Adrenal gland (tissue), 12 donors: Measurements from ENCODE around the gene PIWIL4. TPM values are rescaled to one million over a fixed set of nuclear protein-coding genes. Genes with fewer than 3 reads are reported as not detected.
"Not testable (repeated sequence)": the region's sequence is repeated elsewhere in the genome, so short reads cannot be mapped to it uniquely, and the experiment has no call there.

Source experiments
- DNase-seq, 7 donors: peaks; one replicate each; pipeline ENCODE4 v3.0.0-alpha.2; 2019 to 2020
- H3K27ac ChIP-seq, 5 donors: fragments of 200-600 bp; sonication (generic) in 4 of 5; 1 replicate in 3 of 5; 2 replicates in 2 of 5; pipeline versions ENCODE4 v1.5.1 to v1.8.0; 2016 to 2020; ENCODE audit warnings: mild to moderate bottlenecking in 1 of 5
- H3K27me3 ChIP-seq: fragments of 200-600 bp; 2 replicates; pipeline ENCODE4 v1.8.0; 2021
- H3K36me3 ChIP-seq, 2 donors: fragments of 200-600 bp; replicated peaks in 1 of 2; 1 replicate in 1 of 2; 2 replicates in 1 of 2; pipeline versions ENCODE4 v1.5.1 to v1.8.0; 2018 to 2022
- H3K4me1 ChIP-seq, 2 donors: fragments of 200-600 bp; replicated peaks in 1 of 2; 1 replicate in 1 of 2; 2 replicates in 1 of 2; pipeline versions ENCODE4 v1.5.1 to v1.8.0; 2018 to 2021
- H3K4me3 ChIP-seq, 4 donors: fragments of 200-600 bp; sonication (generic) in 3 of 4; one replicate each; pipeline ENCODE4 v1.5.1; 2016 to 2018
- H3K9me3 ChIP-seq, 3 donors: fragments of 200-600 bp; sonication (generic) in 1 of 3; replicated peaks in 1 of 3; 1 replicate in 2 of 3; 2 replicates in 1 of 3; pipeline versions ENCODE4 v1.5.1 to v1.8.0; 2016 to 2021
- CTCF ChIP-seq, 6 experiments: fragments of 450-650 bp in 4 of 6; fragments of 200-600 bp in 2 of 6; sonication (generic) in 1 of 6; IDR thresholded peaks; 1 replicate in 5 of 6; 2 replicates in 1 of 6; pipeline versions ENCODE4 v1.5.1 to v1.8.0; 2016 to 2021; ENCODE audit warnings: antibody characterized with exemption in 6 of 6, mild to moderate bottlenecking in 2 of 6, moderate library complexity in 1 of 6
- POLR2A ChIP-seq, 2 donors: fragments of 450-650 bp; IDR thresholded peaks; one replicate each; pipeline ENCODE4 v1.6.1; 2017; ENCODE audit warnings: antibody characterized with exemption in 2 of 2, mild to moderate bottlenecking in 2 of 2, moderate library complexity in 1 of 2
- WGBS, 4 donors: extraction: QIAGEN DNeasy Blood & Tissue Kit in 2 of 4; methylation state at CpG; one replicate each; pipeline versions ENCODE4 v1.1.5 to v1.1.7; 2013 to 2017; 5-methylcytosine and 5-hydroxymethylcytosine counted together
- intact Hi-C, 2 donors: fragments of 100-400 bp; cut with DNase I; formaldehyde crosslinking; loops; one replicate each; pipeline versions ENCODE4 v1.14.1 to v1.15.0; 2022 to 2023
- polyA plus RNA-seq, 3 donors: library from polyadenylated mRNA; stranded (reverse); fragments of 200-250 nt in 2 of 3; fragments of 350-450 nt in 1 of 3; fragmentation: Illumina TruSeq in 1 of 3; extraction: RNeasy Lipid Tissue Mini Kit (QIAGEN cat#74804) in 1 of 3; gene quantifications; one replicate each; pipeline ENCODE4 v1.2.3, GENCODE V29; 2013 to 2014
- total RNA-seq, 9 donors: library from RNA; depleted of rRNA in 4 of 9; stranded (reverse); fragments of >200 nt in 4 of 9; fragments of 120-200 nt in 1 of 9; fragmentation: NEBNext Ultra II Directional in 1 of 9; extraction: Animal tissue kit (Norgen Biotek cat#: 25700) in 1 of 9; gene quantifications; one replicate each; pipeline versions ENCODE4 v1.1.0 to v1.2.4, GENCODE V29; 2013 to 2023
- donor health status: healthy with polysubstance abuse.
- donor health status: Bipolar disorder and iron deficiency.
- donor health status: DM: yes; HTN: yes; CAD: no.
- donor health status: DM: no; HTN: no; CAD: no.
- donor health status: DM: no; HTN: no; CAD: no.
- donor health status: DM: yes; HTN: yes; CAD: no.

PIWIL4 gene
- total and polyA plus RNA-seq, 12 donors: 0.12 to 3.0 (median 1.6) TPM

GRCh38 chr11:94638902-94639373, 71.8 kb downstream of the PIWIL4 start:
- H3K4me3 ChIP-seq: no peak overlapping the region
- no peaks in the 10 kb centered on the region for H3K27me3 ChIP-seq
- no peaks in the 10 kb centered on the region for H3K36me3 ChIP-seq
- TF ChIP-seq CTCF (IDR thresholded peaks at IDR 0.05): no peak
- intact Hi-C loops: loop anchor here in 1 of 2 donors (10.0 kb wide), 1 partner anchor 106 kb away; no protein-coding TSS in a partner anchor
- DNase-seq: no peak
- H3K4me1 ChIP-seq: peaks cover 0 to 18% of the 10 kb centered on the region in 2 donors
- no peaks in the 10 kb centered on the region for H3K9me3 ChIP-seq
- H3K27ac ChIP-seq: peak overlapping the region in 4 of 5 donors; percentile 25 to 80 (median 58)
- WGBS, 4 donors: 44 to 63% (median 55%) methylated on average over 4 of the region's 4 CpGs

GRCh38 chr11:94639901-94640721, 72.9 kb downstream of the PIWIL4 start:
- H3K9me3 ChIP-seq: no peaks in the 10 kb centered on the region
- peaks cover 0 to 18% of the 10 kb centered on the region in 2 donors for H3K4me1 ChIP-seq
- H3K36me3 ChIP-seq: no peaks in the 10 kb centered on the region
- intact Hi-C loops: loop anchor here in 1 of 2 donors (10.0 kb wide), 1 partner anchor 105 kb away; no protein-coding TSS in a partner anchor
- no peak overlapping the region for H3K27ac ChIP-seq
- DNase-seq: no peak
- no peaks in the 10 kb centered on the region for H3K27me3 ChIP-seq
- no peak overlapping the region for H3K4me3 ChIP-seq
- TF ChIP-seq CTCF (IDR thresholded peaks at IDR 0.05) (no peak), POLR2A (IDR thresholded peaks at IDR 0.05) (no peak)
- WGBS, 4 donors: 79 to 89% (median 84%) methylated on average over 13 of the region's 13 CpGs

- Histone ChIP-seq H3K27me3 (no peaks in the 10 kb centered on the region), H3K9me3 (no peaks in the 10 kb centered on the region), H3K36me3 (no peaks in the 10 kb centered on the region), H3K27ac (no peak overlapping the region), H3K4me3 (no peak overlapping the region), H3K4me1 (peaks cover 0 to 18% of the 10 kb centered on the region in 2 donors)
- intact Hi-C loops: no loop called here
- DNase-seq: no peak
- 73 to 79% (median 77%) methylated on average over 8 of the region's 8 CpGs for WGBS, 4 donors
- TF ChIP-seq POLR2A (IDR thresholded peaks at IDR 0.05) (no peak), CTCF (IDR thresholded peaks at IDR 0.05) (no peak)
These were observed 74.1 kb downstream of the PIWIL4 start for GRCh38 chr11:94641167-94641761.

- H3K27ac ChIP-seq, H3K27me3 ChIP-seq, intact Hi-C loops, H3K36me3 ChIP-seq, H3K4me3 ChIP-seq, DNase-seq, H3K9me3 ChIP-seq: not testable (repeated sequence)
- 82 to 94% (median 84%) methylated on average over 5 to 7 of the region's 8 CpGs for WGBS, 4 donors
- H3K4me1 ChIP-seq: peaks cover 0 to 14% of the 10 kb centered on the region in 2 donors
These were observed 76.0 kb downstream of the PIWIL4 start for GRCh38 chr11:94643186-94643585.
